Ishikawa (cell line): ENCODE results near the gene KRT82.

Experiments used
- CEBPB ChIP-seq: IDR thresholded peaks from 2 replicates; pipeline ENCODE4 v1.6.1; 2012
- CREB1 ChIP-seq: IDR thresholded peaks from 2 replicates; pipeline ENCODE4 v1.6.1; 2012; ENCODE audit warnings: low read depth
- EGR1 ChIP-seq: IDR thresholded peaks from 2 replicates; pipeline ENCODE4 v1.6.1; 2012
- EP300 ChIP-seq: IDR thresholded peaks from 2 replicates; pipeline ENCODE4 v1.6.1; 2012; ENCODE audit warnings: borderline replicate concordance
- FOXM1 ChIP-seq: IDR thresholded peaks from 2 replicates; pipeline ENCODE4 v1.6.1; 2012; ENCODE audit warnings: low read depth, borderline replicate concordance
- NFIC ChIP-seq: IDR thresholded peaks from 2 replicates; pipeline ENCODE4 v1.6.1; 2012
- RAD21 ChIP-seq: IDR thresholded peaks from 2 replicates; pipeline ENCODE4 v1.6.1; 2012; ENCODE audit warnings: low read depth
- TAF1 ChIP-seq: IDR thresholded peaks from 2 replicates; pipeline ENCODE4 v1.6.1; 2012; ENCODE audit warnings: low read depth, mild to moderate bottlenecking
- TEAD4 ChIP-seq: IDR thresholded peaks from 2 replicates; pipeline ENCODE4 v1.6.1; 2012
- USF1 ChIP-seq: IDR thresholded peaks from 2 replicates; pipeline ENCODE4 v1.6.1; 2012
- YY1 ChIP-seq: IDR thresholded peaks from 2 replicates; pipeline ENCODE4 v1.6.1; 2012; ENCODE audit warnings: low read depth
- ZBTB7A ChIP-seq: IDR thresholded peaks from 2 replicates; pipeline ENCODE4 v1.6.1; 2012; ENCODE audit warnings: low read depth
- TF ChIP-seq, protein P1 (sequence below): IDR thresholded peaks from 2 replicates; pipeline ENCODE4 v1.6.1; 2012; ENCODE audit warnings: low read depth, mild to moderate bottlenecking
- TF ChIP-seq, protein P2 (sequence below): IDR thresholded peaks from 2 replicates; pipeline ENCODE4 v1.6.1; 2012

GRCh38 chr12:52378091-52378490, 28.0 kb downstream of the KRT82 start:
- TF ChIP-seq RAD21, result no peak
- TF ChIP-seq, protein P1, sequence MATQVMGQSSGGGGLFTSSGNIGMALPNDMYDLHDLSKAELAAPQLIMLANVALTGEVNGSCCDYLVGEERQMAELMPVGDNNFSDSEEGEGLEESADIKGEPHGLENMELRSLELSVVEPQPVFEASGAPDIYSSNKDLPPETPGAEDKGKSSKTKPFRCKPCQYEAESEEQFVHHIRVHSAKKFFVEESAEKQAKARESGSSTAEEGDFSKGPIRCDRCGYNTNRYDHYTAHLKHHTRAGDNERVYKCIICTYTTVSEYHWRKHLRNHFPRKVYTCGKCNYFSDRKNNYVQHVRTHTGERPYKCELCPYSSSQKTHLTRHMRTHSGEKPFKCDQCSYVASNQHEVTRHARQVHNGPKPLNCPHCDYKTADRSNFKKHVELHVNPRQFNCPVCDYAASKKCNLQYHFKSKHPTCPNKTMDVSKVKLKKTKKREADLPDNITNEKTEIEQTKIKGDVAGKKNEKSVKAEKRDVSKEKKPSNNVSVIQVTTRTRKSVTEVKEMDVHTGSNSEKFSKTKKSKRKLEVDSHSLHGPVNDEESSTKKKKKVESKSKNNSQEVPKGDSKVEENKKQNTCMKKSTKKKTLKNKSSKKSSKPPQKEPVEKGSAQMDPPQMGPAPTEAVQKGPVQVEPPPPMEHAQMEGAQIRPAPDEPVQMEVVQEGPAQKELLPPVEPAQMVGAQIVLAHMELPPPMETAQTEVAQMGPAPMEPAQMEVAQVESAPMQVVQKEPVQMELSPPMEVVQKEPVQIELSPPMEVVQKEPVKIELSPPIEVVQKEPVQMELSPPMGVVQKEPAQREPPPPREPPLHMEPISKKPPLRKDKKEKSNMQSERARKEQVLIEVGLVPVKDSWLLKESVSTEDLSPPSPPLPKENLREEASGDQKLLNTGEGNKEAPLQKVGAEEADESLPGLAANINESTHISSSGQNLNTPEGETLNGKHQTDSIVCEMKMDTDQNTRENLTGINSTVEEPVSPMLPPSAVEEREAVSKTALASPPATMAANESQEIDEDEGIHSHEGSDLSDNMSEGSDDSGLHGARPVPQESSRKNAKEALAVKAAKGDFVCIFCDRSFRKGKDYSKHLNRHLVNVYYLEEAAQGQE, result no peak
- no peak for TF ChIP-seq CREB1
- no peak for TF ChIP-seq TAF1
- TF ChIP-seq, protein P2, sequence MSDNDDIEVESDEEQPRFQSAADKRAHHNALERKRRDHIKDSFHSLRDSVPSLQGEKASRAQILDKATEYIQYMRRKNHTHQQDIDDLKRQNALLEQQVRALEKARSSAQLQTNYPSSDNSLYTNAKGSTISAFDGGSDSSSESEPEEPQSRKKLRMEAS, result no peak
- no peak for TF ChIP-seq YY1
- TF ChIP-seq FOXM1, result no peak
- TF ChIP-seq USF1, result no peak
- TF ChIP-seq EGR1, result no peak
- TF ChIP-seq TEAD4, result no peak
- no peak for TF ChIP-seq NFIC
- TF ChIP-seq EP300, result no peak
- TF ChIP-seq ZBTB7A, result no peak; the same call in 1 of the 2 replicates
- TF ChIP-seq CEBPB, result no peak
